K562 (cell line): ENCODE results near the gene OR2V2.

Experiments used
- EP300 ChIP-seq: IDR thresholded peaks from 2 replicates; pipeline ENCODE4 v1.6.1; 2012; ENCODE audit warnings: low read length, improper control_type of control experiment
- ETV6 ChIP-seq, 3 experiments: fragments of 150-350 bp in 1 of 3; sonication (generic) in 1 of 3; formaldehyde crosslinking in 1 of 3; IDR thresholded peaks; 2 replicates each; pipeline versions ENCODE4 v1.6.1 to v1.8.0; 2014 to 2022; ENCODE audit warnings: borderline replicate concordance in 2 of 3, low read depth in 2 of 3, antibody characterized with exemption in 1 of 3, low read length in 1 of 3, mild to moderate bottlenecking in 1 of 3, missing genetic modification reagents in 1 of 3
- GATAD2A ChIP-seq: fragments of 450-650 bp; IDR thresholded peaks from 2 replicates; pipeline ENCODE4 v1.6.1; 2017
- KHSRP ChIP-seq: fragments of 450-650 bp; IDR thresholded peaks from 2 replicates; pipeline ENCODE4 v1.6.1; 2017
- POLR2AphosphoS5 ChIP-seq: IDR thresholded peaks from 2 replicates; pipeline ENCODE4 v1.6.1; 2011; ENCODE audit warnings: mild to moderate bottlenecking, low read depth, low read length, moderate library complexity; ENCODE audit not compliant: control insufficient read depth, insufficient read depth
- RAD51 ChIP-seq: fragments of 450-650 bp; IDR thresholded peaks from 2 replicates; pipeline ENCODE4 v1.7.1; 2016; ENCODE audit warnings: low read depth, mild to moderate bottlenecking, borderline replicate concordance
- TARDBP ChIP-seq: fragments of 450-650 bp; IDR thresholded peaks from 2 replicates; pipeline ENCODE4 v1.6.1; 2016
- TCF3 ChIP-seq: sonication (generic); formaldehyde crosslinking; IDR thresholded peaks from 2 replicates; pipeline ENCODE4 v1.4.0; 2020; ENCODE audit warnings: mild to moderate bottlenecking, missing genetic modification reagents
- ZKSCAN1 ChIP-seq: fragments of 150-350 bp; IDR thresholded peaks from 2 replicates; pipeline ENCODE4 v1.6.1; 2016; ENCODE audit warnings: low read depth, low read length
- TF ChIP-seq, protein P1 (sequence below): fragments of 450-650 bp; formaldehyde crosslinking; IDR thresholded peaks from 2 replicates; pipeline ENCODE4 v1.4.0; 2020; ENCODE audit warnings: mild to moderate bottlenecking, moderate library complexity

DNA sequence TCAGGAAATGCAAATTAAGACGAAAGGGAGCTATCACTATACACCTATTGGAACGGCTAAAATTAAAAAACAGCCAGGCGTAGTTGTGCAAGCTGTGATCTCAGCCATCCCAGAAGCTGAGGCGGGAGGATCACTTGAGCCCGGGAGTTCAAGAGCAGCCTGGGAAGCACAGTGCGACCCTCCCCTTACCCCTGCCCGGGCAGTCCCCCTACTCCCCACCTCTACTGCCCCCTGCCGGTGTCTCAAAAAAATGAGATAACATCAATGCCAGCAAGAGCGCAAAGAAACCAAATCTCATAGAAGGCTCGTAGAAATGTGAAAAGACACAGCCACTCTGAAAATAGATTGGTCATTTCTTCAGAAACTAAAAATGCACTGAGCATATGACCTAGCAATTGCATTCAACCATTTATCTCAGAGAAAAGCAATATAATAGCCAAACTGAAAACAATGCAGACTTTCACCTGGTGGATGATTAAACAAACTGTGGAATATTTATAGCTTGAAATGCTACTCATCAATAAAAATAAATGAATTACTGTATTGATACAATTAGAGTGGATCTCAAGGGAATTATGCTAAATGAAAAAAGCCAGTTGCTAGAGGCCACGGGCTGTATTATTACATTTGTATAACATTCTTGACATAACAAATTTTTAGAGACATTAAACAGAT is 20.6 kb downstream of the OR2V2 start:
- TF ChIP-seq GATAD2A (0 out of 2 replicates have a peak, but pooled peaks have one; percentile 62), EP300 (no peak), ZKSCAN1 (no peak), TCF3 (no peak), TARDBP (no peak), ETV6 (IDR thresholded peaks at IDR 0.05; ENCODE audit: borderline replicate concordance in 1 of 2, low read depth in 2 of 2, low read length in 1 of 2) (no peak), ETV6 (CRISPR knock-in tag; IDR thresholded peaks at IDR 0.05; ENCODE audit: borderline replicate concordance) (no peak), POLR2AphosphoS5 (no peak), KHSRP (no peak), RAD51 (no peak)
- TF ChIP-seq, protein P1, sequence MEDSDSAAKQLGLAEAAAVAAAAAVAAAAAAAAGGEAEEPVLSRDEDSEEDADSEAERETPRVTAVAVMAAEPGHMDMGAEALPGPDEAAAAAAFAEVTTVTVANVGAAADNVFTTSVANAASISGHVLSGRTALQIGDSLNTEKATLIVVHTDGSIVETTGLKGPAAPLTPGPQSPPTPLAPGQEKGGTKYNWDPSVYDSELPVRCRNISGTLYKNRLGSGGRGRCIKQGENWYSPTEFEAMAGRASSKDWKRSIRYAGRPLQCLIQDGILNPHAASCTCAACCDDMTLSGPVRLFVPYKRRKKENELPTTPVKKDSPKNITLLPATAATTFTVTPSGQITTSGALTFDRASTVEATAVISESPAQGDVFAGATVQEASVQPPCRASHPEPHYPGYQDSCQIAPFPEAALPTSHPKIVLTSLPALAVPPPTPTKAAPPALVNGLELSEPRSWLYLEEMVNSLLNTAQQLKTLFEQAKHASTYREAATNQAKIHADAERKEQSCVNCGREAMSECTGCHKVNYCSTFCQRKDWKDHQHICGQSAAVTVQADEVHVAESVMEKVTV (CRISPR knock-in tag): no peak
